ENCODE data around the gene FBXO38. TPM values are rescaled to one million over a fixed set of nuclear protein-coding genes. Genes with fewer than 3 reads are reported as not detected.

Gene FBXO38
- total and polyA plus RNA-seq, 9 of the 15 experiments (the other 6 are each of a cell fraction or from before 2014, with no cell fraction given) = 7.4 to 39.4 (median 29.3) TPM

DNA sequence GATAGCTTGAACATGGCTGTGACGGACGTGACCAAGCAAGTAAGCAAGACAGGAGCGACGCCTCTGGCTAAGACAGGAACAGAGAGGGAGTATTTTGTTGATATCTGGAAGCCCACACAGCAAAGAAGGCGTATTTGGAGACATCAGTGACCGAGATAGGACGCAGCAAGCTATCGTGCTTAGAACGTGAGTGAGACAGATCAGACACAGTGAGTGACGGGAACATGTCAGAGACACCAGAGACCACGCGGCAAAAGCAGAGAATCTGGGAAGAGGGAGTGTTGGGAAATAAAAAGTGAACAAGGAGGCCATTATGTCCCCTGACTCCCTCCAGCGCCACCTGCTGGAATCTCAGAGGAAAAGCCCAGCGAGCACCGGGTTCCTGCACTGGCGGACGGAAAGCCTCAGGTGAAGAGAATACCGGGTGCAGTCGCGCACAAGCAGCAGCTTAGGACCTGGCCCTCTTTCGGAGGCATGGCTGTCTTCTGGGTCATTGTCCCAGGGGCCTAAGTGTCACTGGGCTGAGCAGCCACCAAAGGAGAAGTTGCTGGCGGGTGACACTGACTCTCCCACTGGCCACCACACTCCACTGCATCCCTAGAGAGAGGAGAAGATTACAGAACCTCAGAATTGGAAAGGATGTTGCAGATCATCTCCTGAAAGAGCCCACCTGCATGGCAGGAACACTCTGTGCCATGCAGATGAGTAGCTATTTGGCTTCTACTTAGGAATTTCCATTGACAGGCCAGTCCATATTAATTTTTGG lies 99.1 kb downstream of the FBXO38 start (continued):
- TF ChIP-seq MTA1 (IDR thresholded peaks at IDR 0.05; ENCODE audit: borderline replicate concordance) (0 out of 2 replicates have a peak, but pooled peaks have one; percentile 41), ZNF224 (CRISPR knock-in tag; IDR thresholded peaks at IDR 0.05) (no peak), MBD2 (IDR thresholded peaks at IDR 0.05; ENCODE audit: borderline replicate concordance, low read depth) (no peak), DMBX1 (CRISPR knock-in tag; IDR thresholded peaks at IDR 0.05; ENCODE audit: borderline replicate concordance) (no peak), KLF1 (tag; IDR thresholded peaks at IDR 0.05) (no peak), MAZ (CRISPR knock-in tag; conservative IDR thresholded peaks at IDR 0.05 in 1 of 2, IDR thresholded peaks at IDR 0.05 in 1 of 2) (0 out of 4 replicates have a peak, but pooled peaks of 1 of the 2 experiments have one; percentile 25), FOXA3 (CRISPR knock-in tag; conservative IDR thresholded peaks at IDR 0.05 in 1 of 2, IDR thresholded peaks at IDR 0.05 in 1 of 2) (no peak), NCOR1 (IDR thresholded peaks at IDR 0.05) (no peak), SMAD4 (CRISPR knock-in tag; conservative IDR thresholded peaks at IDR 0.05) (no peak), DPF2 (IDR thresholded peaks at IDR 0.05) (peak; percentile 28; the same call in 1 of the 2 replicates), IFI16 (CRISPR knock-in tag; IDR thresholded peaks at IDR 0.05) (no peak), PCBP2 (IDR thresholded peaks at IDR 0.05; ENCODE audit: low read depth, low read length, poor library complexity, severe bottlenecking) (no peak), ZNF316 (IDR thresholded peaks at IDR 0.05) (no peak), KDM2B (CRISPR knock-in tag; IDR thresholded peaks at IDR 0.05) (no peak), DACH1 (IDR thresholded peaks at IDR 0.05; ENCODE audit: partially characterized antibody) (peak; percentile 7), ATF7 (IDR thresholded peaks at IDR 0.05) (0 out of 2 replicates have a peak, but pooled peaks have one; percentile 20), RBM25 (IDR thresholded peaks at IDR 0.05; ENCODE audit: low read depth, low read length, severe bottlenecking) (peak; percentile 73), GABPA (tag; conservative IDR thresholded peaks at IDR 0.05; ENCODE audit: low read depth) (no peak), XRCC3 (IDR thresholded peaks at IDR 0.05) (no peak), SMARCA4 (IDR thresholded peaks at IDR 0.05) (peak; percentile 47; the same call in 1 of the 2 replicates), ZNF408 (CRISPR knock-in tag; IDR thresholded peaks at IDR 0.05; ENCODE audit: low read depth) (no peak)
- TF ChIP-seq, protein P1, sequence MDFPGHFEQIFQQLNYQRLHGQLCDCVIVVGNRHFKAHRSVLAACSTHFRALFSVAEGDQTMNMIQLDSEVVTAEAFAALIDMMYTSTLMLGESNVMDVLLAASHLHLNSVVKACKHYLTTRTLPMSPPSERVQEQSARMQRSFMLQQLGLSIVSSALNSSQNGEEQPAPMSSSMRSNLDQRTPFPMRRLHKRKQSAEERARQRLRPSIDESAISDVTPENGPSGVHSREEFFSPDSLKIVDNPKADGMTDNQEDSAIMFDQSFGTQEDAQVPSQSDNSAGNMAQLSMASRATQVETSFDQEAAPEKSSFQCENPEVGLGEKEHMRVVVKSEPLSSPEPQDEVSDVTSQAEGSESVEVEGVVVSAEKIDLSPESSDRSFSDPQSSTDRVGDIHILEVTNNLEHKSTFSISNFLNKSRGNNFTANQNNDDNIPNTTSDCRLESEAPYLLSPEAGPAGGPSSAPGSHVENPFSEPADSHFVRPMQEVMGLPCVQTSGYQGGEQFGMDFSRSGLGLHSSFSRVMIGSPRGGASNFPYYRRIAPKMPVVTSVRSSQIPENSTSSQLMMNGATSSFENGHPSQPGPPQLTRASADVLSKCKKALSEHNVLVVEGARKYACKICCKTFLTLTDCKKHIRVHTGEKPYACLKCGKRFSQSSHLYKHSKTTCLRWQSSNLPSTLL (IDR thresholded peaks at IDR 0.05) = no peak
- TF ChIP-seq, protein P2, sequence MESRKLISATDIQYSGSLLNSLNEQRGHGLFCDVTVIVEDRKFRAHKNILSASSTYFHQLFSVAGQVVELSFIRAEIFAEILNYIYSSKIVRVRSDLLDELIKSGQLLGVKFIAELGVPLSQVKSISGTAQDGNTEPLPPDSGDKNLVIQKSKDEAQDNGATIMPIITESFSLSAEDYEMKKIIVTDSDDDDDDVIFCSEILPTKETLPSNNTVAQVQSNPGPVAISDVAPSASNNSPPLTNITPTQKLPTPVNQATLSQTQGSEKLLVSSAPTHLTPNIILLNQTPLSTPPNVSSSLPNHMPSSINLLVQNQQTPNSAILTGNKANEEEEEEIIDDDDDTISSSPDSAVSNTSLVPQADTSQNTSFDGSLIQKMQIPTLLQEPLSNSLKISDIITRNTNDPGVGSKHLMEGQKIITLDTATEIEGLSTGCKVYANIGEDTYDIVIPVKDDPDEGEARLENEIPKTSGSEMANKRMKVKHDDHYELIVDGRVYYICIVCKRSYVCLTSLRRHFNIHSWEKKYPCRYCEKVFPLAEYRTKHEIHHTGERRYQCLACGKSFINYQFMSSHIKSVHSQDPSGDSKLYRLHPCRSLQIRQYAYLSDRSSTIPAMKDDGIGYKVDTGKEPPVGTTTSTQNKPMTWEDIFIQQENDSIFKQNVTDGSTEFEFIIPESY (CRISPR knock-in tag; IDR thresholded peaks at IDR 0.05) = 0 out of 2 replicates have a peak, but pooled peaks have one; percentile 17

All from K562 (cell line).